KOPT-K1 (cell line): Measurements from ENCODE around the gene HOXC11.

Experiments used
- H3K27ac ChIP-seq: fragments of 200-600 bp; sonication (generic); 2 replicates; pipeline ENCODE4 v1.5.1; 2016; ENCODE audit warnings: antibody characterized with exemption, mild to moderate bottlenecking, low read depth, low read length; ENCODE audit not compliant: poor library complexity, severe bottlenecking
- H3K36me3 ChIP-seq: fragments of 200-600 bp; sonication (generic); 2 replicates; pipeline ENCODE4 v1.5.1; 2017; ENCODE audit warnings: antibody characterized with exemption, mild to moderate bottlenecking, low read length, moderate library complexity; ENCODE audit not compliant: insufficient read depth
- H3K9me3 ChIP-seq: fragments of 200-600 bp; sonication (generic); 2 replicates; pipeline ENCODE4 v1.5.1; 2017; ENCODE audit warnings: antibody characterized with exemption, low read length, mild to moderate bottlenecking; ENCODE audit not compliant: insufficient read depth, poor library complexity, severe bottlenecking

Gene HOXC11

GRCh38 chr12:53981634-53982565, 9.0 kb downstream of the HOXC11 start:
- H3K27ac ChIP-seq = no peak overlapping the region

GRCh38 chr12:53982648-53983567, 10.0 kb downstream of the HOXC11 start:
- no peaks in the 10 kb centered on the region for H3K36me3 ChIP-seq
- no peaks in the 10 kb centered on the region for H3K9me3 ChIP-seq
- H3K27ac ChIP-seq = no peak overlapping the region

More at GRCh38 chr12:53981634-53982565, 9.0 kb downstream of the HOXC11 start:
- H3K36me3 ChIP-seq = no peaks in the 10 kb centered on the region
- H3K9me3 ChIP-seq = no peaks in the 10 kb centered on the region

DNA sequence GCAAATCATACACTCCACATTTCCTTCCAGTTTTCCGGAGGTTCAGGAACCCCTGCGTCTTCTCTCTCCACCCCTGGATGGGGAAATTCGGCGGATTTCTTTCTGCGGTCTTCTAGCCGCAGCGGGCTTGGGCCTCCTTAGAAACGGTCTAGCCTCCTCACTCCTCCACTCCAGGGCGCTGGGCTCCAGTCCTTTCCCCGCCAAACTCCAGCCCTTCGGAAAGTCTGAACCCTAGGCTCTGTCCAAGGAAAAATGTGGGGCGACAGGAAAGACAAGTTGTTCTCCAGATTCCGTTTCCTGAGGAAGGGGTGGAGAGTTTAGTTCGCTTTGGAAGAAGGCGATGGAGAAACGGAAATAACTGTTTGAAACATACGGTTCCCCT, 10.6 kb downstream of the HOXC11 start:
- Histone ChIP-seq H3K9me3 (no peaks in the 10 kb centered on the region), H3K36me3 (no peaks in the 10 kb centered on the region), H3K27ac (no peak overlapping the region)

GRCh38 chr12:53983950-53984572, 11.1 kb downstream of the HOXC11 start:
- Histone ChIP-seq H3K9me3 (no peaks in the 10 kb centered on the region), H3K36me3 (no peaks in the 10 kb centered on the region), H3K27ac (no peak overlapping the region)

- Histone ChIP-seq H3K36me3 (no peaks in the 10 kb centered on the region), H3K27ac (no peak within 1 kb of the TSS), H3K9me3 (no peaks in the 10 kb centered on the region)
These were observed 12.2 kb downstream of the HOXC11 start, which contains the start of gene HOXC10 for GRCh38 chr12:53984901-53985691. Gene HOXC10, plus strand, starts transcription at chr12:53985146. Its CDS starts 114 bp downstream, at chr12:53985260.

- Histone ChIP-seq H3K27ac (no peak overlapping the region), H3K36me3 (no peaks in the 10 kb centered on the region), H3K9me3 (no peaks in the 10 kb centered on the region)
These were observed 12.7 kb downstream of the HOXC11 start for GRCh38 chr12:53985692-53985993.

GRCh38 chr12:53985994-53986685, 13.2 kb downstream of the HOXC11 start:
- H3K36me3 ChIP-seq = no peaks in the 10 kb centered on the region
- H3K9me3 ChIP-seq = no peaks in the 10 kb centered on the region
- no peak overlapping the region for H3K27ac ChIP-seq

- Histone ChIP-seq H3K27ac (no peak overlapping the region), H3K36me3 (no peaks in the 10 kb centered on the region), H3K9me3 (no peaks in the 10 kb centered on the region)
These were observed 14.0 kb downstream of the HOXC11 start for GRCh38 chr12:53986686-53987483.

GRCh38 chr12:53987787-53988230, 14.9 kb downstream of the HOXC11 start:
- H3K9me3 ChIP-seq = no peaks in the 10 kb centered on the region
- no peak overlapping the region for H3K27ac ChIP-seq
- no peaks in the 10 kb centered on the region for H3K36me3 ChIP-seq

- Histone ChIP-seq H3K27ac (no peak overlapping the region), H3K36me3 (no peaks in the 10 kb centered on the region), H3K9me3 (no peaks in the 10 kb centered on the region)
These were observed 15.8 kb downstream of the HOXC11 start for GRCh38 chr12:53988541-53989226.

GRCh38 chr12:53989227-53990113, 16.5 kb downstream of the HOXC11 start:
- no peak overlapping the region for H3K27ac ChIP-seq
- no peaks in the 10 kb centered on the region for H3K36me3 ChIP-seq
- no peaks in the 10 kb centered on the region for H3K9me3 ChIP-seq
